NCI-H2029 (cell line): ENCODE results near the gene RBFOX2.

Source experiments
- DNase-seq: peaks from one replicate; lab custom pipeline; 2025; lab: John Stamatoyannopoulos, UW

The RBFOX2 gene

DNA sequence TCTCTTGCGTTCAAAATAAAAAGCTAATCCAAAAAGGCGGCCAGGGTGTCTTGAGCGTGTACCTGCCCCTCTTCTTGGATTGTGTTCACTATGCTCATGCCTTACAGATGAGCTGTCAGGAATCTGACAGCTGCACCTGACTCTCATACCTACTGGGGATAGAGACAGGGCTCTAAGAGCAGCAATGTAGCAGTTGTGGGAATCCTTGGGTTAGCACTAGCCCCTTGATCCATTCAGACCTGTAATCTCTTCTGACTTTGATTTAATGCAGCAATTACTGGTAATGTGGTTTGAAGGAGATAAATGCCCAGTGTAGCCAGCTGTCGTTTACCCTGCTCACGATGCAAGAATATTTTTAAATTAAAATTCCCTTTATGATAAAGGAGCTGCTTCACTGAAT lies 165.2 kb downstream of the RBFOX2 start:
- no peak for DNase-seq

- DNase-seq: no peak
Observed at GRCh38 chr22:35862697-35863096, 165.9 kb downstream of the RBFOX2 start.

- DNase-seq: no peak
Observed at GRCh38 chr22:35861451-35861850, 167.2 kb downstream of the RBFOX2 start.

GRCh38 chr22:35860837-35861236 lies 167.8 kb downstream of the RBFOX2 start:
- no peak for DNase-seq

DNA sequence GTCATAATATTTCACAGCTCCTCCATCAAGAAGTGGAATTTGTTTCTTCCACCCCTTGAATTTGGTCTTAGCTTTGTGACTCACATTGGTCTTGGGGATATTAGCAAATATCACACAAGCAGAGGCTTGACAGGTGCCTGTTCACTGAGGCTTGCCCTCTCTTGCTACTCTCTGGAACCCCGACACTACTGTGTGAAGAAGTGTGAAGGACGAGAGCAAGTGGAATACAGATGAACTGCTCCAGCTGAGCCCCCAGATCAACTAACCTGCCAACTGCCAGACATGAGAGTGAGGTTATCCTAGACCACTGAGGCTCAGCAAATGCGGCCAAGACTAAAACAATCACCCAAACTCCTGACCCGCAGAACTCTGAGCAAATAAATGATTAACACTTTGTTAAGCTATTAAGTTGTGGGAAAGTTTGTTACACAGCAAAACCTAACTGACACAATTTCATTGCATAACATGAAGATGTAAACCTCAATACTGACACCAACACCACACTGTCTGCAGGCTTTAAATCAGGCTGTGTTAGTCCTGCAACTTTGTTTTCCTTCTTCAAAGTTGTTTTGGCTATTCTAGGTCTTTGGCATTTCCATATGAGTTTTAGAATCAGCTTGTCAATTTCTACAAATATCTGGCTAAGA lies 168.4 kb downstream of the RBFOX2 start:
- no peak for DNase-seq

GRCh38 chr22:35854334-35854733 lies 174.3 kb downstream of the RBFOX2 start:
- no peak for DNase-seq

DNA sequence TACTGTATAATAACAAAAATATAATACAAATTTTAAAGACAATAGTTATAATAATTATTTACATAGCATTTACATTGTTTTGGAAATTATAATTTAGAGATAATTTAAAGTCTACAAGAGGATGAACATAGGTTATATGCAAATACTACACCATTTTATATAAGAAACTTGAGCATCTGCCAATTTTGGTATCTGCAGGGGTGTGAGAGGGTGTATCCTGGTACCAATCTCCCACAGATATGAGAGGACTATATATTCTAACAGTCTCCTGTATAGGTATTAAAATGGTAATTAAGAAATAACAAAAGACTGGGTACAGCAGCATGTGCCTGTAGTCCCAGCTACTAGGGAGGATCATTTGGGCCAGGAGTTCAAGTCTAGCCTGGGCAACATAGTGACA lies 176.5 kb downstream of the RBFOX2 start:
- no peak for DNase-seq

DNA sequence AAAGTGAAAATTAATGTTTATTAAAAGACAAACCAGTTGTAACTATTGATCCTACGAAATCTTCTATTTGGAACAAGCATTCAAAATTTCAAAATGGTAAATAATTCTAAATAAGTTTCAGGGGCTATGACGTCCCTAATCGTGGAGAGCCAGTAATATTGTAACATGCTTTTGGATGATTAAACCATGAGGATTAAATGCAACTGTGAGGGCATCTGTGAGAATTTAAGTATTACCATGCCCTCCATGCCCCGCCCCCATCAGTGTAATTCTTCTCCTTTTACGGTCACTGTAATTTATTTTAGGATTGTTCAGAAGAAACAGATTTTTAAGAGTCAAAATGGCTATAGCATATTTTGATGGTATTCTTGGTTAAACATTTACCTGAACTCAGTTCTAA lies 177.8 kb downstream of the RBFOX2 start:
- DNase-seq: no peak

DNA sequence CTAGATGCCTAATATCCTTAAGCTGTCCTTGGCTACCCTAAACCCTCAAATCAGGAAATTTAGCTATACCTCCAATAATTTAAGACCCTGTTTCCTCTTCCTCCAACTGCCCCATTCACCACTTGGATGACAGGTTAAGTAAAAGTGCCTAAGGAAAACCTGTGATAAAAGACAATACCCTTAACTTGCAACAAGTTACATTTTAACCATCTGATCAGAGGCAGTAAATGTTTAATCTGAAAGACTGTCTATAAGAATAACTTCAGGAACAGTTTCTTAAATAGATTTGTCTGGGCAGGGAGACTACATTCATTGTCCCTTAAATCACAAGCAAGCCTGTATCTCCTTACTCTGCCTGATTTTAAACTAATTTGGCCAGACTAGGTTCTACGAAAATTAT lies 181.8 kb downstream of the RBFOX2 start:
- no peak for DNase-seq

GRCh38 chr22:35844886-35845285 lies 183.7 kb downstream of the RBFOX2 start:
- DNase-seq: no peak

DNA sequence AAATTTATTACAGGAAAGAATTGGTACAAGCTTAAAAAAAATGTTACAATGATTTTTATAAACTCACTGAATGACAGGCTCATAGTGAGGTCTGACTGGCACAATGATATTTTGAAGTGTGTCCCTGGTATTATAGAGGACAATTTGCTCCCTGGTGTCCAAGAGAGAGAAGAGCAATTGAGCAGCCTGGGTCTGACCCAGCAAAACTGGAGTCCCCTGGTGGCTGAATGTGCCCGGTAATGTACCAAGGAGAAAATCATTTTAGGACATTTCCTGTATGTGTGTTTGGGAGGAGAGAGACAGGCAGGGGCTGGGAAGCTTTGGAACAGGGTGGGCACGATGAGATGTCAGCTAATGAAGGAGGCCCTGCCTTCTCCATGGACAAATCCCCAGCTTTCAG lies 185.7 kb downstream of the RBFOX2 start:
- DNase-seq: no peak

GRCh38 chr22:35842519-35842913 lies 186.1 kb downstream of the RBFOX2 start:
- no peak for DNase-seq

DNA sequence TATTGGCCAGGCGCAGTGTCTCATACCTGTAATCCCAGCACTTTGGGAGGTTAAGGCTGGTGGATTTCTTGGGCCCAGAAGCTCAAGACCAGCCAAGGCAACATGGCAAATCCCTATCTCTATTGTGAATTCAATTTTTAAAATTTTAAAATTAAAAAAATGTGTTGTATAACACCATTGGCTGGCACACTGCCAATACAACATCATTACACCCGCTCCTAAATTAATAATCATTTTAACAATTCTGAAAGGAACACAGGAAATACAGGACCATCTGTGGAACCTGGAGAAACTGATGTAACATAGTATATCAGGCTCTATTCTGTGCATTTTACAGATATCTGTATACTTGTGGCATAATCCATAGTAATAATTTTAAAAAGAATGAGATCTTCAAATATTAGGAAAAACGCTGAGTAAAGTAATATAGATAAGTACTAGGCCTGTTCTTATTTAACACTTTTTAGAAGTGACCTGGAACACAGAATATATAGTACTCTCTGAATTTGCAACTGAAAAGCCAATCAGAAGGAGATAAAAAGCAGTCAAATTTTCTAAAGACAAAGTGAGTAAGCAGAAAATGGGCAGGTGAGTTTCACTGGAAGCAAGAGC lies 186.6 kb downstream of the RBFOX2 start:
- no peak for DNase-seq

DNA sequence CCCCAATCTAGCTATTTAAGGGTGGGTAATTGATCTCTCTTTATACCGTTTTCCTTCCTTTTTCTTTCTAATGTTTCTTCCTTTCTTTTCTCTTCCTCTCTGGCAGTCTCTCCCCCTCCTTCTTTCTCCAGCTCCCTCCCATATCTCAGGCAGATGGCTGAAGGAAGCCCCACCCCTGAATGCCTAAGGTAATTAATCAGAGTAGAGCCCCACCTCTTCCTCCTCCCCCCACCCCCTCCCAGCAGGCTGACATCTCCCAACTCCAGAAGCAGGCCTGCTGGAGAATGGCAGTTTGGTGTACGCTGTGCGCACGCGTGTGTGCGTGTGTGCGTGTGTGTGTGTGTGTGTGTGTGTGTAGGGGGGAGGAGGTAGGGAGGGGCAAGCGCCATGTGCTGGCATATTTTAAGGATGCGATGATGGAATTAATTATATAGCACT lies 188.3 kb downstream of the RBFOX2 start:
- DNase-seq: peak; percentile 93

GRCh38 chr22:35839841-35840301 lies 188.8 kb downstream of the RBFOX2 start:
- no peak for DNase-seq

DNA sequence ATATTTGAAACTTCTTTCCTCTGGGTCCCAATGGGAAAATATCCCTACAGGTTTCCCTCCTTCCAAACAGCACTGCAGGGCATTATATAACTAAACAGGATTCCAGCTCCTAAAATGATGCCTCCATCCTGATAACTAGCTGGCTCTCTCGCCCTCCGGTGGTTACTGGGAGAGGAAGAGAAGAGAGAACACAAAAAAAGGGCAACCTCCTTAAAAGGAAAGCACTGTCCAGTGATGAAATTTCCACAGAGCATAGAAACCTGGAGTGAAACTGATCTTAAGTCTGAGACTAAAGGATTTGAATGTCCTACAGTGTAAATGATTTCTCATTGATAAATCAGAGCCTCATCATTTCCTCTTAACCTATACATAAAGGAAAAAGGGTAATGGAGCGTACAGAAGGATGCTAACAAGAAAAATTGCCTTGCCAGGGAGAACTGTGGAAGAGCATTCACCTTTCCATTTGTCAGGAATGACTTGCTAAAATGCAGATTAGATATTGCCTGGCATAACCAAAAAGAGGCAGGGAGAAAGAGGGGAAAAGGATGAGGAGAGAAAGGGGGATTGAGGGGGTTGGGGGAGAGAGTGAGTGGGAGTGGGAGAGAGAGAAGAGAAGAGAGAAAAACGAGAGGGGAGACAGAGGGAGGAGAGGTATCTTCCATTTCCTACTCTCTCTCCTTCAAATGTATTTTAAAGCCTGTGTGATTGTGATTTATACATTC lies 189.6 kb downstream of the RBFOX2 start:
- no peak for DNase-seq

DNA sequence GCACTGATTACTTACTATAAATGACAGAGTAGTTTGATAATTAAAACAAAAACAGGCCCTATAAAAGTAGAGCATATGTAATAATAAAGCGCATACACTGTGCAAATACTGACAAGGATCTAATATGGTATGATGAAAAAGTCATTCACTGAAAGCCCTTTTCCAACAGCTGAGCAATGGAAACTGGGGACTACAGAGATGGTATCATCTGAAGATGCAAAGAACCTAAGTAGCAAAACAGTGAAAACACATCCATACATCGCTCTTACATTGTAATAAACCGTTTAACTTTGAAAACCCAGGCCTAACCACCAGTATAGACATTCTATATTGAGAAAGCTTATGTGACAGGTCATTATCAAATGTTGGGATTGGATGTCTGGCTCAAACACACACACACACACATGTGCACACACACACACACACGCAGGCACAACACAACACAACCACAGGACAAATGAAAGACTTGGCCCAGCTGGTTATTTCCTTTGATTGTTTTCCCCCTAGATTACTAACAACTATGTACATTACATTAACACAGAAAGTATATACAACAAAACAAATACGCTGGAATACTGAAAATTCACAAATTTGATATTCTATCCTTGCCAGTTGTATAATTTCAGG lies 191.4 kb downstream of the RBFOX2 start:
- no peak for DNase-seq

- DNase-seq: peak; percentile 89
Observed at GRCh38 chr22:35835998-35836691, 192.5 kb downstream of the RBFOX2 start.

DNA sequence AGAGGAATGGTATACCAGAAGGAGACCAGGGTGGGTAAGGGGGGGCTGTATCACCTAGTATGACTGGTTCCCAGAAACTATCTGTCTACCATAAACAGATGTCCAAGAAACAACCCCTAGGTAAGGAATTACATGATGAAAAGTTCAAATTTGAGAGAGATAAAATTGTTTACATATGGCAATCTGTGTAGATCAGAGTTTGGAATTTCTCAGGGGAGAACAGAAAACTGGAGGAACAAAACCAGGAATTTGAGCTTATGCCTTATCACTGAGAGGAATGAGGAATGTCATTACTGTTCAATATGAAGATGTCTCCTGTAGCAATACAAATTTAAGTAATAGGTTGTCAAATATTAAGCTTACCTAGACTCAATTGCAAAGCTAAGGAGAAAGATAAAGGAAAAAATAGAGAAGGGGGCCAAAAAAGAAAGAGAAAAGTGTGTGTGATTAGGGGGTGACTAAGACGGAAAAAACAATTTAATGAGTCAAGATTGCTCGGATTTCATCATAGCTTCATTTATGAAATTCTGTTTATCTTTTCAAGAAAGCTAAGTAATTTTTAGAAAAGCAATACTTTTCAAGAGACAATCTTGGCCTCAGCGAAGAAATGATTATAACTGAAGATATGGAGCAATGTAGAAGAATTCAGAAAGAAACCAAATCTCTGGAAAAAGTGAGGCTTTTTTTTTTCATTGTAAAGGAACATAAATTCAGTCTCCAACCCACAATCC lies 193.2 kb downstream of the RBFOX2 start:
- no peak for DNase-seq

- no peak for DNase-seq
Observed at GRCh38 chr22:35834061-35834460, 194.6 kb downstream of the RBFOX2 start.

GRCh38 chr22:35830305-35830704 lies 198.3 kb downstream of the RBFOX2 start:
- DNase-seq: no peak

- no peak for DNase-seq
Observed at GRCh38 chr22:35824256-35824655, 204.4 kb downstream of the RBFOX2 start.
